ENCODE measurements around the gene NOXO1.

DNA sequence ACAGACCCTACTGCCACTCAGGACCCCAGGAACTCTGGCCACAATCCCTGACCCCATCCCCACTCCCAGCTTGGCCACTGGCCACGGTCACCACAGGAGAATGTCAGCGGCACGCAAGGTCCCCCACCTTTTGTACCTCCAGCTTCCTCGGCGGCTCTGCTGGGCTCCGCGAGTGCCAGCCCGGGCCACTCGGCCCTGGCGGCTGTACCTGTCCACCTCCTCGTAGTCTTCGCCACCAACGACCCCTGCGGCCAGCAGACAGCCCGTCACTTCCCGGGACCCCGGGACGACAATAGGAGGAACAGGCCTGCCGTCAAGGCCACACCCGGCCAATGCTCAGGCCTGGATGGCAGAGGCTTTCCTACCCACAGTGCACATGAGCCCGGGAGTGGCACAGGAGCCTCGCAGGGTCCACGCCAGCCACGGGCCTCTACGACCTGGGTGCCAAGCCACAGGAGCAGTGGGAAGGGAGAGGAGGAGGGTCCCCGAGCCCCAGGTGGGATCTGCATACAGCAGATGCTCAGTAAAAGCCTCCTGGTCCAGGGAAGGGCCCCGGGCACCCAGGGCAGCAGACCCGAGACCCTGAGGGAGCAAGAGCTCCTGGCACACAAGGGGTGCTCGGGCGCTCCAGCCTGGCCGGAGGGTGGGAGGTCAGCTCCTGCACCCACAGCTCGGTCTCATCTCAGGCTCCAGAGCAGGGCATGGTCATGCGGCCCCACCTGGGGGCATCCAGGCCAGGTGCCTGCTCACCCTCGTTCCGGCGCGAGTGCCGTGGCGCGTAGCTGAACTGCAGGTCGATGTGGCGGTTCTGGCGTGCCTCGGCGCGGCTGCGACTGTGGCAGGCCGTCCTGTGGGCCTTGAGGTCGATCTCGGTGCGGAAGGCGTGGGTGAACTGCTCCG, 20.4 kb upstream of the NOXO1 start:
- TF ChIP-seq ZNF274 (IDR thresholded peaks at IDR 0.05; ENCODE audit: low read depth, low read length) (no peak), YY1 (IDR thresholded peaks at IDR 0.05; ENCODE audit: insufficient read depth, insufficient read length) (no peak)

Measured in NT2/D1 (cell line).